ENCODE measurements around the gene TUBB.

Gene TUBB

GRCh38 chr6:30719791-30720737 is at the start of gene TUBB:
TSS of gene TUBB (plus strand) at chr6:30720352. CDS start at chr6:30720507, 155 bp downstream.
- DNase-seq (ENCODE audit: low spot score) = peak; percentile 99

DNA sequence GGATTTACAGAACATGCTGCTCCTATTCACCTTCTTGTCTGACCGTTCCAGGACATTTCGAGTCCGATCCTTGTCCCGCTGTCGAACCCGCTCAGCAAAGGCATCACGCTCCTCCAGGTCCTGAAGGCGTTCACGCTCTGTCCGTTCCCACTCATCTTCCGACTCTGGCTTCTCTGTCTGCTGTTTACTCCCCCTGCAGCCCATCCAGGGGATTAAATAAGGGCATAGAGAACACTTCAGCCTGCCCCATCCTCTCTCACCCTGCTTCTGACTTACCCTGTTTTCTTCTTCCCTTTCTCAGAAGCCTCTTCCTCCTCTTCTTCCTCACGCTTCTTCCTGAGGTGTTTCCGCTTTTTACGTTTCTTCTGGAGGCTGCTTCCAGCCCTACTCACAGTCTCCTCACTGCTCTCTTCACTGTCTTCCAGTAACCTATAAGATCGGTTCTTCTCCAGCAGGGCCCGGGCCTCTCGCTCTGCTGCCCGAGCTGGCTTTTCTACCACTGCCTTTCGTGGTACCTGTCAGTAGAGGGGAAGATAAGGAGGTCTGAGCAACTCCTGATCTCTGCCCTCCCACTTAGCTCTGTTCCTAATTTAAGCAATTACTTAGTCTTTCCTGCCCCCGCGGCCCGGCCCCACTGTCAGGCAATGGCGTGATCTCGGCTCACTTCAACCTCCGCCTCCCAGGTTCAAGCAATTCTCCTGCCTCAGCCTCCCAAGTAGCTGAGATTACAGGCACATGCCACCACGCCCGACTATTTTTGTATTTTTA is 49.2 kb upstream of the TUBB start:
- DNase-seq (ENCODE audit: low spot score) = no peak

DNA sequence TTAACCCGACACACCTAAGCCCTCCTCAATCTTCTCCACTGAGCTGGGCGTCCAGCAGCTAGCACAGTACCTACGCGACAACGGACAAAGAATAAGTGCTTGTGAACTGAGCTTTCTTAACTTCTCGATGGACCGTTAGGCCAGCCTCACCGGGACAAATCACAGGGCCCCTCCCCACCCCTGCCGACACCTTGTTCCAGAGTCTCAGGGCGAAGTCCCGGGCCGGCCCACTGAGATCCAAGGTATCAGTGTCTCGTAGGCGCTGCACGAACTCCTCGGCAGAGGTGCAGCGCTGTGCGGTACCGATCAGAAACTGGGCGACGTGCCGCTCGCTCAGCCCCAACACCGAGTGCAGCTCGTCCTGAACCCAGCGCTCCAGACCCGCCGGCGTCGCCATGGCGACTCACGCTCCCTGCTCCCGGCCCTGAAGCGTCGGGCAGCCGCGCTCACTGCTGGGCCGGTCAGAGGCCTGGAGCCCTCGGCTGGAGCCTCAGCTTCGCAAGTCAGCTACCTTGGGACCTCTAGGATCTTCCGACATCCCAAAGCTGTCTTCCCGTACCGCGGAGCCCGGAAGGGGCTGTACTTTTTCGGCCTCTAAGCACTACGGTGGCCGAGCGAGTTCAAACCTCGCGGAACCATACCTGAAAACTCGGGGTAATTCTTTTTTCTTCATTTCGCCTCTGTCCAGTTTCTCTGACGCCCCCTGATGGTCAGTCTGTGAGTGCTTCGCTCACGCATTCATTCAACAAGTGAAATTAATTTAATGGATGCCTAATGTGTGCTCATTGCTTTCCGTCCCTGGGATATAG is 47.5 kb upstream of the TUBB start, which contains the start of gene DHX16:
TSS of gene DHX16 (minus strand) at position 562 of the 809 bp plus-strand sequence. CDS start at position 397, 165 bp downstream.
- DNase-seq (ENCODE audit: low spot score) = peak; percentile 91

- DNase-seq (ENCODE audit: low spot score) = no peak
Measured at GRCh38 chr6:30676660-30677285, 43.4 kb upstream of the TUBB start.

GRCh38 chr6:30678964-30679726 is 41.0 kb upstream of the TUBB start:
- DNase-seq (ENCODE audit: low spot score) = peak; percentile 80

- DNase-seq (ENCODE audit: low spot score) = no peak
Measured at GRCh38 chr6:30679765-30680535, 40.2 kb upstream of the TUBB start.

DNA sequence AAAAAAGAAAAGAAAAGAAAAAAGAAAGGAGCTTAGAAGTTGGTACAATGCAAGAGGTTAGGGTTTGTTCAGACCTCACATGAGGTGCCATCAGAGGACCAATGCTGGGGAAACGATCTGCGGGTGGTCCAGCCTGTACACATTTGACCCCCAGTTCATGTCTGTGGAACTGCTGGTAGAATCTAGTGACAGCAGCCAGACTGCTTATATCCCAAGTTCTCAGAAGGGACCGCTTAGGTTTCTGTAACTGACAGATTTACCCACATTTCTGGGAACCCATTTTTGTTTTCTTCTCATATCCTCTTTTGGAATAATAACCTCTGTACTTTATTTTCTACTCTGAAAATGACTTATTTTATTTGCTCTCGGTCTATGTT is 38.4 kb upstream of the TUBB start:
- DNase-seq (ENCODE audit: low spot score) = no peak

- peak; percentile 56 for DNase-seq (ENCODE audit: low spot score)
Measured at GRCh38 chr6:30682143-30683117, 37.7 kb upstream of the TUBB start.

GRCh38 chr6:30683183-30683979 is 36.8 kb upstream of the TUBB start:
- DNase-seq (ENCODE audit: low spot score) = no peak

DNA sequence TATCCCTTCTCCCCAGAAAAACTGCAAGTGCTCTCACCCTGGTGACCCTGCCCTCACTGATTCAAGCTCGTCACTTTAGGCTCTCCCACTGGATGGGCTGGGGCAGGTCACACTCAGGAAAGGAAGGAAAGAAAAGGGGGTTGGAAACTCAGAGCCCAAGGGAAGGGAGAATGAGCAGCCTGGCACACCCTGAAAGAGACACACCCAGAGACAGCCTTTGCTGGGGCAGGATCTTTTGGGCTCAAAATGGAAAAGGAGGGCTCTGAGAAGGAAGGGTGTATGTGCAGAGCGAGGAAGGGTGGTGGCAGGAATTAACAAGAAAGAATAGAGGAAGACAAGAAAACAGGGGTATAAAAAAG is 36.2 kb upstream of the TUBB start:
- no peak for DNase-seq (ENCODE audit: low spot score)

- no peak for DNase-seq (ENCODE audit: low spot score)
Measured at GRCh38 chr6:30684386-30685156, 35.6 kb upstream of the TUBB start.

DNA sequence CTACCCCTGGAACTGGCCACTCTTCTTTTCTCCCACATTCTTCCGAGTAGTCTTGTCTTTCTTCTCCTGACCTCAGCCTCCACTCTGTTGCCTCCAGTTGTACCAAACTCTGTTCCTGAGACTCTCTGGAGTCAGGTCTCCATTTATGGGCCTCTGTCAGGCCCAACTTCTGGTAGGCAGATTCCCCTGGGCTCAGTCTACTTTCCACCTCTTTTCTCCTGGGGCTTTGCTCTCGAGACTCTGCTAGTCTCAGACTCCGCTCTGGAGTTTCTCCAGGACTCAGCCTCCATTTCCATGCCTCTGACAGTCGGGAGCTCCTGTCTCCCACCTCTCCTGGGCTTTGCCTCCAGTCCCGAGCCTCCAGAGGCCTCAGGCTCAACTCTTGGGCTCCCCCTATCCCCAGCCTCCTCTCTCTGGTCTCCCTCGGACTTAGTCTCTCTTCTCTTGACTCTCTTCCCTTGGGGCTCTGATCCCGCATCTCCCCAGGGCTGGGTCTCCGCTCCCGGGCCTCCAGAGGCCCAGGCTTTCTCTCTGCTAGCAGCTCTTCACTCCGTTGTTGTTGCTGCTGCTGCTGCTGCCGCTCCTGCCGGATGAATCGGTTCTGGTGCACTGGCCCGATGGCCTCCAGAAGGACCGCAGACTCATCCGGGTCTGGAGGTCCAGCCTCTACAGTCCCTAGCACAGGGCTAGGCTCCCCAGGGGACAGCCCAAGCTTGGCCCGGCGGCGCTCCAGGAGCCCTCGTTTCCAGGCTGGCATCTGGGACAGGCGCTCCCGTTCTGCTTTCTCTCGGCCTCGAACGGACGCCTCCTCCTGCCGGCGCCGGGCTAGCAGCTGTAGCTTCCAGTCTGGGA is 34.8 kb upstream of the TUBB start:
- DNase-seq (ENCODE audit: low spot score) = no peak

DNA sequence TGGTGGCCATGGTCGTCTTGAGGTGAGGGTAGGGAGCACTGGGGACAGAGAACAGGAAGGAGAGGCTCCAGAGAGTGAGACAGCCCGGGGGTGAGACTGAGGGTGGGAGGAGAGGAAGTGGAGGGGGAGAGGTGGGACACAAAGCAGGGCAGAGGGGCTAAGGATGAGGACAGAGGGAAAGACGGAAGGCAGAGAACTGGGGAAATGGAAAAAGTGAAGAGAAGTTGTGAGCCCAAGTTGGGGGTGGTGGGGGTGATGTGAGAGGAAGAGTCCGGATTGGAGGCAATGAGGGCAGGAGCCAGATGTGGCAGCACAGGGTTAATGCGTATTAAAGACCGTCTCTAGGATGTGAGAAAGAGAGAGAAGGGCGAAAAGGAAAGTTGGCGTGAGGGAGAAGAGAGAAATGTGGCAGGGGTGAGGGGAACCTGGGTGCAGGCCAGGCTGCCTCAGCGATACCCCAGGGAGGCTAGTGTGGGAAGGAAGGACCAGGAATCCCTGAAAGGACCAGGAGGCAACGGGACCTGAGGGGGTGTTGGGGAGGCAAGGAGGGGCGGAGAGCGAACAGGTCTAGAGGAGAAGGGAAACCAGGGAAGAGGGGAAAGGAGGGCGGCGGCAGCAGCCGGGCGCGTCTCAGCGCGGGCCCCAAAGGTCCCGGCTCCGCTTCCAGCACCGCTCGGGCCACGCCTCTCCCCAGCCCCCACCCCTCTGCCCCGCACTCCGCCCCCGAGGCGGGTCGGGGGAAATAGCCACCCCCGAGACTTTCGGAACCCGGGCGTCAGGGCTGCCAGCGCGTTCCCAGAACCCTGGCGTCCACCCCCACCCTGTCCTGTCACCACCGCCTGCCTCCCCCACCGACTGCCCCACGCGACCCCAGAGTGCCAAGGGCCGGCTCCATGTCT is 33.9 kb upstream of the TUBB start, which contains the start of gene PPP1R18:
TSS of gene PPP1R18 (minus strand) at position 637 of the 899 bp plus-strand sequence. CDS start at position 10, 627 bp downstream.
- DNase-seq (ENCODE audit: low spot score) = peak; percentile 45

DNA sequence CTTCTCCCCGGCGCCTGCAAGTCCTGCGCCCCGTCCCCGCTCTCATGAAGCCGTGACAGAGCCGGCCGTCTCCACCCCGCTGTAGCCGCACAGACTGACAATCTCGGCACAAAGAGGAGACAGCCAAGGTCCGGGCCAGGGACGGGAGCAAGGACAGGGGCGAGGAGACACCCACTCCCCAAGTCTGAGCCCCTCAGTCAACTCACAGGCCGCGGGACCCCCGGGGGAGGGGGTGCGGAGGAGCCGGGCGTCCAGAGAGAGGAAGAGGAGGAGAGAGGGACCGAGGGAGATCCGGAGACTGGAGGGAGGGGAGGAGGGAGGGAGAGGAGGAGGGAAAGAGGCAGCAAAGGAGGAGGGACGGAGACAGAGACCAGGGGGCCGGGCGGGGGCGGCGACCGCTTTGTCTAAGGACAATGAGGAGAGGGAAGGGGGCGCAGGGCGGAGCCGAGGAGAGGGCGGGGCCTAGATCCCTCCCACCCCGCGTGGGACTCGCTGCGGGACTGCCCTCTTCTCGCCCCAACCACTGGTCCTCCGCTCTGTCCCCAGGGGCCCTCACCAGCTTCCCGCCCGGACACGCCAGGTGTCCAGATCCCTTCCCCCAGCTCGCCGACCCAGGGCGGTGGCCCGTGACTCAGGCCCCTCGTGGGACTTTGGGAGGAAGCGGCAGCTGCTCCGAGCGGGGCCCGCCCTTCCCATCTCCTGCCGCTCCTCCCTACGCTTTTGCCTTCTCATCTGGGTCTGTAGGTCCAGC is 33.1 kb upstream of the TUBB start:
- DNase-seq (ENCODE audit: low spot score) = peak; percentile 49
